ENCODE data around the gene NAV2.

- TF ChIP-seq POLR2A (IDR thresholded peaks at IDR 0.05; ENCODE audit: low read length) (no peak), GATA1 (IDR thresholded peaks at IDR 0.05; ENCODE audit: low read depth, low read length) (no peak)
These were observed 328.9 kb downstream of the NAV2 start for GRCh38 chr11:20041499-20041898.

Measured in erythroblast (primary cell).